NB4 (cell line): ENCODE data around the gene KIF6.

Source experiments
- CTCF ChIP-seq: IDR thresholded peaks from one replicate; pipeline ENCODE4 v1.5.1; 2012; ENCODE audit warnings: low read depth, low read length
- MAX ChIP-seq: IDR thresholded peaks from 2 replicates; pipeline ENCODE4 v1.6.1; 2011; ENCODE audit warnings: low read depth, low read length
- POLR2A ChIP-seq: IDR thresholded peaks from 2 replicates; pipeline ENCODE4 v1.6.1; 2011; ENCODE audit warnings: mild to moderate bottlenecking; ENCODE audit not compliant: insufficient read length; ENCODE audit errors: extremely low read depth

GRCh38 chr6:39515471-39515870 lies 209.7 kb downstream of the KIF6 start:
- TF ChIP-seq CTCF (no peak), POLR2A (no peak), MAX (no peak)
